ENCODE measurements around the gene ATP2A1. TPM values are rescaled to one million over a fixed set of nuclear protein-coding genes. Genes with fewer than 3 reads are reported as not detected.

Gene ATP2A1
- total and polyA plus RNA-seq, 2 of the 13 experiments (the other 11 are each of a cell fraction or from before 2014, with no cell fraction given), result 3.2 to 12.5 TPM

- no peak overlapping the region for H3K4me3 ChIP-seq (replicated peaks in 1 of 3; ENCODE audit: insufficient read depth in 1 of 3, low read depth in 2 of 3, low read length in 3 of 3)
- ChIA-PET CTCF (ENCODE audit: low intra/inter-chr PET ratio, low total read pairs) (no interaction called here), POLR2A (no interaction called here)
- no peaks in the 10 kb centered on the region for H3K79me2 ChIP-seq (ENCODE audit: insufficient read depth, low read length)
- no peak for DNase-seq (ENCODE audit: low spot score)
- H3K27me3 ChIP-seq (ENCODE audit: control insufficient read depth in 1 of 2, insufficient read depth in 2 of 2, low read length in 2 of 2), result no peaks in the 10 kb centered on the region
- no peak overlapping the region for H3K9ac ChIP-seq (ENCODE audit: insufficient read depth, low read depth, low read length)
- in situ Hi-C loops (cut with HindIII; ENCODE audit: extremely low pct_ligation_motif_present, low pct_unique_long_range_greater_than_20kb) (no loop called here), intact Hi-C loops (cut with micrococcal nuclease; ENCODE audit: unreplicated experiment) (no loop called here)
- H4K20me1 ChIP-seq (ENCODE audit: insufficient read depth, low read length), result no peaks in the 10 kb centered on the region
- ATAC-seq, result no peak
- no peak overlapping the region for H3K27ac ChIP-seq (ENCODE audit: extremely low read length, insufficient read depth, low read length)
- no TSS peak for BruUV-seq (replicated peaks)
- no peaks in the 10 kb centered on the region for H3K4me1 ChIP-seq (ENCODE audit: insufficient read depth, low read length)
- H2AFZ ChIP-seq (ENCODE audit: low read length), result no peak overlapping the region
- 95% methylated on average over 24 of the region's 25 CpGs for WGBS (ENCODE audit: low lambda C conversion rate)
- H3K4me2 ChIP-seq (ENCODE audit: low read depth, low read length), result no peak overlapping the region
- peaks cover 13 to 19% of the 10 kb centered on the region in 2 experiments; a peak in 4 of 5 replicates for H3K36me3 ChIP-seq (replicated peaks in 1 of 2; ENCODE audit: control insufficient read depth in 1 of 2, insufficient read depth in 2 of 2, low read length in 2 of 2)
- no peak for FAIRE-seq
- no peaks in the 10 kb centered on the region for H3K9me3 ChIP-seq (ENCODE audit: low read length)
- TF ChIP-seq, protein P1, sequence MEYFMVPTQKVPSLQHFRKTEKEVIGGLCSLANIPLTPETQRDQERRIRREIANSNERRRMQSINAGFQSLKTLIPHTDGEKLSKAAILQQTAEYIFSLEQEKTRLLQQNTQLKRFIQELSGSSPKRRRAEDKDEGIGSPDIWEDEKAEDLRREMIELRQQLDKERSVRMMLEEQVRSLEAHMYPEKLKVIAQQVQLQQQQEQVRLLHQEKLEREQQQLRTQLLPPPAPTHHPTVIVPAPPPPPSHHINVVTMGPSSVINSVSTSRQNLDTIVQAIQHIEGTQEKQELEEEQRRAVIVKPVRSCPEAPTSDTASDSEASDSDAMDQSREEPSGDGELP (IDR thresholded peaks at IDR 0.05; ENCODE audit: borderline replicate concordance, low read depth), result no peak
- TF ChIP-seq FOXK2 (IDR thresholded peaks at IDR 0.05) (no peak), ZNF766 (CRISPR knock-in tag; IDR thresholded peaks at IDR 0.05; ENCODE audit: borderline replicate concordance) (no peak), CREB1 (IDR thresholded peaks at IDR 0.05) (no peak), CREB1 (CRISPR knock-in tag; IDR thresholded peaks at IDR 0.05) (no peak), MATR3 (CRISPR knock-in tag; IDR thresholded peaks at IDR 0.05) (no peak), EED (CRISPR knock-in tag; IDR thresholded peaks at IDR 0.05) (no peak), MAFF (IDR thresholded peaks at IDR 0.05; ENCODE audit: low read depth, low read length) (no peak), ZNF549 (CRISPR knock-in tag; IDR thresholded peaks at IDR 0.05) (no peak), ZBTB21 (CRISPR knock-in tag; IDR thresholded peaks at IDR 0.05) (no peak)
- TF ChIP-seq, protein P2, sequence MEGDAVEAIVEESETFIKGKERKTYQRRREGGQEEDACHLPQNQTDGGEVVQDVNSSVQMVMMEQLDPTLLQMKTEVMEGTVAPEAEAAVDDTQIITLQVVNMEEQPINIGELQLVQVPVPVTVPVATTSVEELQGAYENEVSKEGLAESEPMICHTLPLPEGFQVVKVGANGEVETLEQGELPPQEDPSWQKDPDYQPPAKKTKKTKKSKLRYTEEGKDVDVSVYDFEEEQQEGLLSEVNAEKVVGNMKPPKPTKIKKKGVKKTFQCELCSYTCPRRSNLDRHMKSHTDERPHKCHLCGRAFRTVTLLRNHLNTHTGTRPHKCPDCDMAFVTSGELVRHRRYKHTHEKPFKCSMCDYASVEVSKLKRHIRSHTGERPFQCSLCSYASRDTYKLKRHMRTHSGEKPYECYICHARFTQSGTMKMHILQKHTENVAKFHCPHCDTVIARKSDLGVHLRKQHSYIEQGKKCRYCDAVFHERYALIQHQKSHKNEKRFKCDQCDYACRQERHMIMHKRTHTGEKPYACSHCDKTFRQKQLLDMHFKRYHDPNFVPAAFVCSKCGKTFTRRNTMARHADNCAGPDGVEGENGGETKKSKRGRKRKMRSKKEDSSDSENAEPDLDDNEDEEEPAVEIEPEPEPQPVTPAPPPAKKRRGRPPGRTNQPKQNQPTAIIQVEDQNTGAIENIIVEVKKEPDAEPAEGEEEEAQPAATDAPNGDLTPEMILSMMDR (CRISPR knock-in tag; IDR thresholded peaks at IDR 0.05), result no peak
- TF ChIP-seq, protein P3, sequence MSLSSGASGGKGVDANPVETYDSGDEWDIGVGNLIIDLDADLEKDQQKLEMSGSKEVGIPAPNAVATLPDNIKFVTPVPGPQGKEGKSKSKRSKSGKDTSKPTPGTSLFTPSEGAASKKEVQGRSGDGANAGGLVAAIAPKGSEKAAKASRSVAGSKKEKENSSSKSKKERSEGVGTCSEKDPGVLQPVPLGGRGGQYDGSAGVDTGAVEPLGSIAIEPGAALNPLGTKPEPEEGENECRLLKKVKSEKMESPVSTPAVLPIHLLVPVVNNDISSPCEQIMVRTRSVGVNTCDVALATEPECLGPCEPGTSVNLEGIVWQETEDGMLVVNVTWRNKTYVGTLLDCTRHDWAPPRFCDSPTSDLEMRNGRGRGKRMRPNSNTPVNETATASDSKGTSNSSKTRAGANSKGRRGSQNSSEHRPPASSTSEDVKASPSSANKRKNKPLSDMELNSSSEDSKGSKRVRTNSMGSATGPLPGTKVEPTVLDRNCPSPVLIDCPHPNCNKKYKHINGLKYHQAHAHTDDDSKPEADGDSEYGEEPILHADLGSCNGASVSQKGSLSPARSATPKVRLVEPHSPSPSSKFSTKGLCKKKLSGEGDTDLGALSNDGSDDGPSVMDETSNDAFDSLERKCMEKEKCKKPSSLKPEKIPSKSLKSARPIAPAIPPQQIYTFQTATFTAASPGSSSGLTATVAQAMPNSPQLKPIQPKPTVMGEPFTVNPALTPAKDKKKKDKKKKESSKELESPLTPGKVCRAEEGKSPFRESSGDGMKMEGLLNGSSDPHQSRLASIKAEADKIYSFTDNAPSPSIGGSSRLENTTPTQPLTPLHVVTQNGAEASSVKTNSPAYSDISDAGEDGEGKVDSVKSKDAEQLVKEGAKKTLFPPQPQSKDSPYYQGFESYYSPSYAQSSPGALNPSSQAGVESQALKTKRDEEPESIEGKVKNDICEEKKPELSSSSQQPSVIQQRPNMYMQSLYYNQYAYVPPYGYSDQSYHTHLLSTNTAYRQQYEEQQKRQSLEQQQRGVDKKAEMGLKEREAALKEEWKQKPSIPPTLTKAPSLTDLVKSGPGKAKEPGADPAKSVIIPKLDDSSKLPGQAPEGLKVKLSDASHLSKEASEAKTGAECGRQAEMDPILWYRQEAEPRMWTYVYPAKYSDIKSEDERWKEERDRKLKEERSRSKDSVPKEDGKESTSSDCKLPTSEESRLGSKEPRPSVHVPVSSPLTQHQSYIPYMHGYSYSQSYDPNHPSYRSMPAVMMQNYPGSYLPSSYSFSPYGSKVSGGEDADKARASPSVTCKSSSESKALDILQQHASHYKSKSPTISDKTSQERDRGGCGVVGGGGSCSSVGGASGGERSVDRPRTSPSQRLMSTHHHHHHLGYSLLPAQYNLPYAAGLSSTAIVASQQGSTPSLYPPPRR (CRISPR knock-in tag; IDR thresholded peaks at IDR 0.05; ENCODE audit: borderline replicate concordance), result no peak
- TF ChIP-seq, protein P4, sequence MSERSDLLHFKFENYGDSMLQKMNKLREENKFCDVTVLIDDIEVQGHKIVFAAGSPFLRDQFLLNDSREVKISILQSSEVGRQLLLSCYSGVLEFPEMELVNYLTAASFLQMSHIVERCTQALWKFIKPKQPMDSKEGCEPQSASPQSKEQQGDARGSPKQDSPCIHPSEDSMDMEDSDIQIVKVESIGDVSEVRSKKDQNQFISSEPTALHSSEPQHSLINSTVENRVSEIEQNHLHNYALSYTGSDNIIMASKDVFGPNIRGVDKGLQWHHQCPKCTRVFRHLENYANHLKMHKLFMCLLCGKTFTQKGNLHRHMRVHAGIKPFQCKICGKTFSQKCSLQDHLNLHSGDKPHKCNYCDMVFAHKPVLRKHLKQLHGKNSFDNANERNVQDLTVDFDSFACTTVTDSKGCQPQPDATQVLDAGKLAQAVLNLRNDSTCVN (CRISPR knock-in tag; IDR thresholded peaks at IDR 0.05; ENCODE audit: borderline replicate concordance), result no peak
Observed at GRCh38 chr16:28883221-28883996, 5.1 kb downstream of the ATP2A1 start.

All from HepG2 (cell line).